ENCODE measurements around the gene NFATC1.
"Not testable (repeated sequence)": the region's sequence is repeated elsewhere in the genome, so short reads cannot be mapped to it uniquely, and the experiment has no call there.

The NFATC1 gene

GRCh38 chr18:79479116-79479760 is 83.5 kb downstream of the NFATC1 start:
- DNase-seq, result no peak

GRCh38 chr18:79479761-79480161 is 84.0 kb downstream of the NFATC1 start:
- DNase-seq, result no peak

GRCh38 chr18:79480171-79481045 is 84.7 kb downstream of the NFATC1 start:
- DNase-seq, result no peak

GRCh38 chr18:79481046-79481790 is 85.5 kb downstream of the NFATC1 start:
- DNase-seq, result no peak

- DNase-seq, result not testable (repeated sequence)
Observed at GRCh38 chr18:79483393-79483792, 87.7 kb downstream of the NFATC1 start.

GRCh38 chr18:79483971-79484491 is 88.3 kb downstream of the NFATC1 start:
- no peak for DNase-seq

GRCh38 chr18:79484661-79485621 is 89.2 kb downstream of the NFATC1 start:
- DNase-seq, result no peak

- no peak for DNase-seq
Observed at GRCh38 chr18:79485788-79486355, 90.1 kb downstream of the NFATC1 start.

GRCh38 chr18:79486356-79487182 is 90.8 kb downstream of the NFATC1 start:
- DNase-seq, result no peak

GRCh38 chr18:79487183-79487800 is 91.6 kb downstream of the NFATC1 start:
- no peak for DNase-seq

- DNase-seq, result no peak
Observed at GRCh38 chr18:79487801-79488201, 92.1 kb downstream of the NFATC1 start.

- DNase-seq, result no peak
Observed at GRCh38 chr18:79488311-79489050, 92.8 kb downstream of the NFATC1 start.

- no peak for DNase-seq
Observed at GRCh38 chr18:79489051-79489898, 93.5 kb downstream of the NFATC1 start.

- no peak for DNase-seq
Observed at GRCh38 chr18:79489899-79490625, 94.3 kb downstream of the NFATC1 start.

GRCh38 chr18:79490626-79491041 is 94.9 kb downstream of the NFATC1 start:
- DNase-seq, result no peak

GRCh38 chr18:79491081-79491551 is 95.4 kb downstream of the NFATC1 start:
- DNase-seq, result no peak

GRCh38 chr18:79493211-79493800 is 97.6 kb downstream of the NFATC1 start:
- DNase-seq, result no peak

Measured in stimulated activated CD8-positive, alpha-beta memory T cell treated with anti-CD3 and anti-CD28 coated beads, Interleukin-4, amount 100 ng/mL, for 48 hours (primary cell).